Esophagus muscularis mucosa (tissue), 4 donors: ENCODE data around the gene ASIC1. TPM values are rescaled to one million over a fixed set of nuclear protein-coding genes. Genes with fewer than 3 reads are reported as not detected.
A peak's percentile ranks its signal among the peaks of the same experiment; 100 is the strongest.

Experiments
- DNase-seq: peaks from one replicate; pipeline ENCODE4 v3.0.0-alpha.2; 2017; ENCODE audit errors: extremely low spot score
- H3K27ac ChIP-seq, 4 donors: fragments of 200-600 bp; sonication (generic); replicated peaks in 1 of 4; 1 replicate in 3 of 4; 2 replicates in 1 of 4; pipeline ENCODE4 v1.5.1; 2016 to 2019; ENCODE audit warnings: mild to moderate bottlenecking in 1 of 4
- H3K27me3 ChIP-seq, 4 donors: fragments of 200-600 bp; sonication (generic); one replicate each; pipeline versions ENCODE4 v1.5.1 to v1.6.0; 2016 to 2019
- H3K36me3 ChIP-seq, 4 donors: fragments of 200-600 bp; sonication (generic); one replicate each; pipeline ENCODE4 v1.5.1; 2016 to 2019
- H3K4me1 ChIP-seq, 4 donors: fragments of 200-600 bp; sonication (generic); one replicate each; pipeline ENCODE4 v1.5.1; 2016 to 2019
- H3K4me3 ChIP-seq, 4 donors: fragments of 200-600 bp; sonication (generic); 1 replicate in 2 of 4; 2 replicates in 2 of 4; pipeline ENCODE4 v1.5.1; 2016 to 2019; ENCODE audit warnings: mild to moderate bottlenecking in 4 of 4, moderate library complexity in 1 of 4
- H3K9me3 ChIP-seq, 4 donors: fragments of 200-600 bp; sonication (generic); 1 replicate in 3 of 4; 2 replicates in 1 of 4; pipeline ENCODE4 v1.5.1; 2016 to 2019
- EP300 ChIP-seq: sonication (generic); formaldehyde crosslinking; IDR thresholded peaks from one replicate; pipeline ENCODE4 v1.6.1; 2017; ENCODE audit warnings: antibody characterized with exemption
- POLR2A ChIP-seq: fragments of 450-650 bp; IDR thresholded peaks from one replicate; pipeline ENCODE4 v1.6.1; 2017; ENCODE audit warnings: antibody characterized with exemption, moderate library complexity, mild to moderate bottlenecking, low read depth
- POLR2AphosphoS5 ChIP-seq, 2 donors: sonication (generic); formaldehyde crosslinking; IDR thresholded peaks; one replicate each; pipeline ENCODE4 v1.6.1; 2017; ENCODE audit warnings: antibody characterized with exemption in 2 of 2
- WGBS: methylation state at CpG from one replicate; pipeline ENCODE4 v1.1.5; 2018; 5-methylcytosine and 5-hydroxymethylcytosine counted together
- intact Hi-C: fragments of 100-400 bp; cut with DNase I; formaldehyde crosslinking; loops from one replicate; pipeline ENCODE4 v1.15.1; 2023
- total RNA-seq, 4 donors: library from RNA; depleted of rRNA; stranded (reverse); fragments of >200 nt; gene quantifications; one replicate each; pipeline versions ENCODE4 v1.1.0 to v1.2.1, GENCODE V29; 2016
- TF ChIP-seq, protein P1 (sequence below), 3 experiments: fragments of 200-600 bp in 2 of 3; fragments of 450-650 bp in 1 of 3; sonication (generic) in 2 of 3; IDR thresholded peaks; one replicate each; pipeline ENCODE4 v1.5.1; 2017 to 2019; ENCODE audit warnings: antibody characterized with exemption in 3 of 3, mild to moderate bottlenecking in 2 of 3, moderate library complexity in 1 of 3

Gene ASIC1
- total RNA-seq, 4 donors from 2014 or later, result 0.66 to 5.6 (median 2.9) TPM

DNA sequence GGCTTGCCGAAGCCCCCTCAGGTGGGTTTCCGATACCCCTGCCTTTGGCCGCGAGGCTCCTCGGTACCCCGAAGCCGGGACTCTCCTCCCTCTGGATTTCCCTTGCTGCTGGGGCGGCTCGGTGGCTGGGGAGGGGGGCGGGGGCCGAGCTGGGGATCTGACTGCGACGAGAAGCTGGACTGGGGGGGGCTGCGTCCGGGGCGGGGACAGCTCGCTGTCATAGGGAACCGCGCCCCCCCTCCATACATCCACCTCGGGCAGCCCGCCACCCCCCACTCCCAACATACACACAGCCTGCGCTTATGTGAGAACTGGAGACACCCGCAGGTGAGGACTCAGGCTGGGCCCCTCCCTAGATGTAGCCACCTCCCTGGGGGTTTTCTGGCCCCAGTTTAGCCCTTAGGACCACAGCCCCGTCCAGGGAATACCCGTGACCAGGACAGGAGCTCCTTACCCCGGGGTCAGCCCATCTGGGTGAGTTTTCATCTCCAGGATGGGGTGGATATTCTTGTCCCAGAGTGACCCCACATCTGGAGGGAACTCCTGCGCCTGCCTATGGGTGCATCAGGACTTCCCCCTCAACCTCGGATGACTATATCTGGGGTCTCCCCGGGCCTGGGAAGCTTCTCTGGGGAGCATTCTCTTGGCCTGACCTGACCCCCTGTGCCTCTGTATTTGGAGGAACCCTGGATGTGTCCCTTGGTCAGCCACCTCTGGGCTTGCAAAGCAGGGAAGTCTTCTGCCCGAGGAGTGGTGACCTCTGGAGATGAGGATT is 687 bp downstream of the ASIC1 start:
- H3K36me3 ChIP-seq, result no peaks in the 10 kb centered on the region
- TF ChIP-seq POLR2A (no peak), EP300 (no peak), POLR2AphosphoS5 (IDR thresholded peaks at IDR 0.05) (no peak)
- TF ChIP-seq, protein P1, sequence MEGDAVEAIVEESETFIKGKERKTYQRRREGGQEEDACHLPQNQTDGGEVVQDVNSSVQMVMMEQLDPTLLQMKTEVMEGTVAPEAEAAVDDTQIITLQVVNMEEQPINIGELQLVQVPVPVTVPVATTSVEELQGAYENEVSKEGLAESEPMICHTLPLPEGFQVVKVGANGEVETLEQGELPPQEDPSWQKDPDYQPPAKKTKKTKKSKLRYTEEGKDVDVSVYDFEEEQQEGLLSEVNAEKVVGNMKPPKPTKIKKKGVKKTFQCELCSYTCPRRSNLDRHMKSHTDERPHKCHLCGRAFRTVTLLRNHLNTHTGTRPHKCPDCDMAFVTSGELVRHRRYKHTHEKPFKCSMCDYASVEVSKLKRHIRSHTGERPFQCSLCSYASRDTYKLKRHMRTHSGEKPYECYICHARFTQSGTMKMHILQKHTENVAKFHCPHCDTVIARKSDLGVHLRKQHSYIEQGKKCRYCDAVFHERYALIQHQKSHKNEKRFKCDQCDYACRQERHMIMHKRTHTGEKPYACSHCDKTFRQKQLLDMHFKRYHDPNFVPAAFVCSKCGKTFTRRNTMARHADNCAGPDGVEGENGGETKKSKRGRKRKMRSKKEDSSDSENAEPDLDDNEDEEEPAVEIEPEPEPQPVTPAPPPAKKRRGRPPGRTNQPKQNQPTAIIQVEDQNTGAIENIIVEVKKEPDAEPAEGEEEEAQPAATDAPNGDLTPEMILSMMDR (IDR thresholded peaks at IDR 0.05), result no peak
- intact Hi-C loops, result loop anchor here (1.0 kb wide), 1 partner anchor 91 kb away; no protein-coding TSS in a partner anchor
- H3K27me3 ChIP-seq, result peaks cover 0 to 10% (median 0%) of the 10 kb centered on the region in 4 donors
- peak overlapping the region; percentile 72 to 84 (median 74) for H3K4me3 ChIP-seq
- H3K9me3 ChIP-seq, result no peaks in the 10 kb centered on the region
- H3K27ac ChIP-seq, result peak overlapping the region; percentile 62 to 83 (median 74)
- 69% methylated on average over 5 of the region's 30 CpGs for WGBS
- peaks cover 20 to 32% (median 26%) of the 10 kb centered on the region in 4 donors for H3K4me1 ChIP-seq
- DNase-seq, result no peak

DNA sequence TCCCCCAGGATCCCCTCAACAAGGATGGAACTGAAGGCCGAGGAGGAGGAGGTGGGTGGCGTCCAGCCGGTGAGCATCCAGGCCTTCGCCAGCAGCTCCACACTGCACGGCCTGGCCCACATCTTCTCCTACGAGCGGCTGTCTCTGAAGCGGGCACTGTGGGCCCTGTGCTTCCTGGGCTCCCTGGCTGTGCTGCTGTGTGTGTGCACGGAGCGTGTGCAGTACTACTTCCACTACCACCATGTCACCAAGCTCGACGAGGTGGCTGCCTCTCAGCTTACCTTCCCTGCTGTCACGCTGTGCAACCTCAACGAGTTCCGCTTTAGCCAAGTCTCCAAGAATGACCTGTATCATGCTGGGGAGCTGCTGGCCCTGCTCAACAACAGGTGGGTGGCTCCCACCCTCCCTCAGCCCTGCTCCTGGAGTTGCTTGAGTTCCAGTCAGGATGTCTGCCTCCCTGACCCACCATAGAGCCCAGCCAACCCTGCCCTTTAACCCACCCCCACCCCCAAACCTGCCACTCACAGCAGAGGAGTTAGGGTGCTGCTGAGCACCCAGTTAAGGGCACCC is 1.4 kb downstream of the ASIC1 start:
- Histone ChIP-seq H3K36me3 (no peaks in the 10 kb centered on the region), H3K27me3 (peaks cover 0 to 10% (median 0%) of the 10 kb centered on the region in 4 donors), H3K9me3 (no peaks in the 10 kb centered on the region), H3K27ac (no peak overlapping the region), H3K4me3 (no peak overlapping the region), H3K4me1 (peaks cover 20 to 32% (median 26%) of the 10 kb centered on the region in 4 donors)
- DNase-seq, result no peak
- intact Hi-C loops, result no loop called here
- TF ChIP-seq, protein P1 (IDR thresholded peaks at IDR 0.05), result no peak
- TF ChIP-seq EP300 (no peak), POLR2A (no peak), POLR2AphosphoS5 (IDR thresholded peaks at IDR 0.05) (no peak)
- 89% methylated on average over 14 of the region's 15 CpGs for WGBS

DNA sequence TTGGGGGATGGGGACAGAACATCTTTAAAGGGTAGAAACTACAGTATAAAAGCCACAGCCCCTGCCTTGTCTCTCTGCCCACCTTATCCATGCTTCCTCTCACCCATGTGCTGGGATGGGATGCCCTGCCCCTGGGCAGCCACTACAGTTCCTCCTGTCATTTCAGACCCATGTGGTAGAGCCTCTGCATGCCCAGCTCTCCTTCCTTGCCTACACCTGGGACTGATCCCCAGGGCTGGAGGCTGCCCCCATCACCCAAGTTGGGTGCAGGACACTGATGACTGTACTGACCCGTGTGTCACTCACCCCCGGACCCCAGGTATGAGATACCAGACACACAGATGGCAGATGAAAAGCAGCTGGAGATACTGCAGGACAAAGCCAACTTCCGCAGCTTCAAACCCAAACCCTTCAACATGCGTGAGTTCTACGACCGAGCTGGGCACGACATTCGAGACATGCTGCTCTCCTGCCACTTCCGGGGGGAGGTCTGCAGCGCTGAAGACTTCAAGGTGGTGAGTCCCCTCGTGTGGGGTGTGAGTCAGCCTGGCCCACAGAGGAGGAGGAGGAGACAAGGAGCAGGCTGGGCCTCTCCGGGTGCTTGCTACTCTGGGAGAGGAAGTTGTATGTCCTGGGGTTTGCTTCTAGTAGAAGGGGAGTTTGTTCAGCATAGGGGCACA is 2.2 kb downstream of the ASIC1 start:
- intact Hi-C loops, result no loop called here
- H3K27ac ChIP-seq, result no peak overlapping the region
- 84% methylated on average over 11 of the region's 12 CpGs for WGBS
- no peak overlapping the region for H3K4me3 ChIP-seq
- H3K27me3 ChIP-seq, result peaks cover 0 to 10% (median 0%) of the 10 kb centered on the region in 4 donors
- H3K9me3 ChIP-seq, result no peaks in the 10 kb centered on the region
- no peaks in the 10 kb centered on the region for H3K36me3 ChIP-seq
- no peak for TF ChIP-seq POLR2AphosphoS5 (IDR thresholded peaks at IDR 0.05)
- no peak for TF ChIP-seq EP300
- TF ChIP-seq, protein P1 (IDR thresholded peaks at IDR 0.05), result no peak
- TF ChIP-seq POLR2A, result no peak
- no peak for DNase-seq
- H3K4me1 ChIP-seq, result peaks cover 20 to 32% (median 26%) of the 10 kb centered on the region in 4 donors

DNA sequence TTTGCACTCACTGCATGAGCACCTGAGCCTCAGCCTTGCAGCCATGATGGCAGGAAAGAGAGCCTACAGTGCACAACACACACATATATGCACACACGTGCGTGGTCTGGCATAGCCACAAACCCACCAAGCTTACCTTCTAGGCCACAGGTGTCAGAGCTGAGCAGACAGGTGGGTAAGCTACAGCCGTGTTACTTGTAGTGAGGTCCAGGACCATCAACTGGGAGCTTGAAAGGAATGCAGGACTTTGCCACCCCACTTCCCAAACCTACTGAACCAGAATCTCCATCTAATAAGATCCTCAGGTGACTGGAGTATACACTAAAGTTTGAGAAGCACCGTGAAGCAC is 2.7 kb downstream of the ASIC1 start:
- peaks cover 0 to 10% (median 0%) of the 10 kb centered on the region in 4 donors for H3K27me3 ChIP-seq
- no peak overlapping the region for H3K4me3 ChIP-seq
- DNase-seq, result no peak
- H3K27ac ChIP-seq, result no peak overlapping the region
- peaks cover 20 to 32% (median 26%) of the 10 kb centered on the region in 4 donors for H3K4me1 ChIP-seq
- TF ChIP-seq EP300 (no peak), POLR2A (no peak), POLR2AphosphoS5 (IDR thresholded peaks at IDR 0.05) (no peak)
- TF ChIP-seq, protein P1 (IDR thresholded peaks at IDR 0.05), result no peak
- H3K36me3 ChIP-seq, result no peaks in the 10 kb centered on the region
- H3K9me3 ChIP-seq, result no peaks in the 10 kb centered on the region
- WGBS, result 80% methylated on average over 3 of the region's 4 CpGs
- intact Hi-C loops, result no loop called here
